Stimulated activated CD8-positive, alpha-beta memory T cell treated with anti-CD3 and anti-CD28 coated beads, Interleukin-15, amount 100 ng/mL, for 48 hours (primary cell): Measurements from ENCODE around the gene SOS1.
A peak's percentile ranks its signal among the peaks of the same experiment; 100 is the strongest.
"Not testable (repeated sequence)": the region's sequence is repeated elsewhere in the genome, so short reads cannot be mapped to it uniquely, and the experiment has no call there.

Experiments used
- DNase-seq, 2 donors: peaks; one replicate each; pipeline ENCODE4 v3.0.0-alpha.2; 2020; ENCODE audit warnings: low read depth in 2 of 2

Gene SOS1

GRCh38 chr2:39099870-39100728, 20.8 kb downstream of the SOS1 start:
- no peak for DNase-seq

GRCh38 chr2:39099310-39099869, 21.5 kb downstream of the SOS1 start:
- no peak for DNase-seq

GRCh38 chr2:39095624-39096023, 25.2 kb downstream of the SOS1 start:
- DNase-seq: no peak

GRCh38 chr2:39094717-39095363, 26.0 kb downstream of the SOS1 start:
- no peak for DNase-seq

GRCh38 chr2:39093218-39093898, 27.5 kb downstream of the SOS1 start:
- no peak for DNase-seq

DNA sequence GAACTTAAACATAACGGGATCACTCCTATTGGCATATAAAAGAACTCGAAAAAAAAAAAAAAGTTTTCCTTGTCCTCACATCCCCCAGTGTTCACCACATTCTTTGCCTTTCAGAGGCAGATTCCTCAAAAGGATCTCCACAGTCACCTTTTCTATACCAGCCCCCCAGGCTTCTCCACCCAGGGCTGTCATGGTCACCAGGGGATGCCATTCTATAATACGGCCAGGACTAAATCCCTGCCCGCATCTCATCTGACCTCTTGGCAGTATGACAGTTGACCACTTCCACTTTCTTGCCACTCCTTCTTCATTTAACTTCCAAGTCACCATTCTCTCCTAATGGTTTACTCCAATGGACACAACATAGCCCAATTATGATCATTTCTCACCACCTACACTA, 29.3 kb downstream of the SOS1 start:
- DNase-seq: no peak

DNA sequence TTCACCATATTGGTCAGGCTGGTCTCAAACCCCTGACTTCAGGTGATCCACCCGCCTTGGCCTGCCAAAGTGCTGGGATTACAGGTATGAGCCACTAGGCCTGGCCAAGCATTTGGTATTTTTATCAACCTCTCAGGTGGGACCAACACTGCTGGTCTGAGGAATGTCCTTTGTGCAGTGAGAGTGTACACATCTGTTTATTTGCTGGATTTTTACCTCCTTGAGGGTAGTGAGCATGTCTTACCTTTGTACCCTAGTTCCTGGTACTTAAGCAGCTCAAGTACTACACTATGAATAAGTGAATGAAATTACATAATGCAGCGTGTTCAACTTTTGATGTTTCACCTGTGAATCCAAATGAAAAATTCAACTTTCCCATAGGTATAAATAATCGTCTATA, 29.8 kb downstream of the SOS1 start:
- DNase-seq: no peak

- DNase-seq: no peak
Measured at GRCh38 chr2:39080152-39080551, 40.7 kb downstream of the SOS1 start.

DNA sequence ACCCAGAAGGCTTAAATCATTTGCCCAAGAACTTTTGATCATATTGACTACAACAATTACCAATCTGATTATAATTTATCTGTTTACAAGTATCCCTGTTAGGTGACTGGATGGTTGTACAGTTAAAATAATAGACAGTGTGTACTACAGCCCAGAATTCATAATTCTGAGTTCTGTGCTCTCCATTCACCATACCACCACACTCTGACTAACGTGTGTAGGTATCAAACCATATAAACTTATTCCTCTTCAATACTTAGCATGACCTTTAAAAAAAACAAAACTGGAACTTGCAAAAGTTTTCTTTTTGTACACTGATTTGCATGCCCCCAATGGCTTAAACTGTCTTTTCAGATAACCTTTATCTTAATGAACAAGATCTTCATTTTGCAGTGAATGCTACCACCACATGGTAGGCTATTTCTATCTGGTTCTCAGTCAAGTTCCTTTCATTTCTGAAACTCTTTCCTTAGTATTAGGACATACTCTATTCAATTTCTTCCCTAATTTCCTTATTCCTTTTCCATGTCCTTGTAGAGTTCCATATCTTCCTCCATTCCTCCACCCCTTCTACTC, 50.9 kb downstream of the SOS1 start:
- no peak for DNase-seq

GRCh38 chr2:39069136-39069515, 51.7 kb downstream of the SOS1 start:
- peak in 1 of 2 donors; percentile 5 for DNase-seq

- DNase-seq: no peak
Measured at GRCh38 chr2:39068299-39069135, 52.3 kb downstream of the SOS1 start.

DNA sequence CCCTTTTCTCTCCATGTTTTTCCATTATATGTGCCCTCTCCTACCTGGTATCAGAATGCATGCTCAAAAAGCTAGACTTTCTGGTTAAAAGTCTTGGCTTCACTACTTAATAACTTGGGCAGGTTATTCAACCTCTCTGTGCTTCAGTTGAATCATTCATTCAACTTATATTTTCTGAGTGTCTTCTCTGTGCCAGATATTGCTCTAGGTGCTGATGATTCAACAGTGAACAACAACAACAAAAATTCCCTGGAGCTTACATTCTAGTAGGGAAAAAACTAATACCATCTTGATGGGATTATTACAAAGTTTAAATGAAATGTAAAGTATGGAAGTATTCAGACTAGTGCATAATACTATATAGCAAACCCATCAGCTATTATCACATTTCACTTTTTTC, 55.2 kb downstream of the SOS1 start:
- no peak for DNase-seq

DNA sequence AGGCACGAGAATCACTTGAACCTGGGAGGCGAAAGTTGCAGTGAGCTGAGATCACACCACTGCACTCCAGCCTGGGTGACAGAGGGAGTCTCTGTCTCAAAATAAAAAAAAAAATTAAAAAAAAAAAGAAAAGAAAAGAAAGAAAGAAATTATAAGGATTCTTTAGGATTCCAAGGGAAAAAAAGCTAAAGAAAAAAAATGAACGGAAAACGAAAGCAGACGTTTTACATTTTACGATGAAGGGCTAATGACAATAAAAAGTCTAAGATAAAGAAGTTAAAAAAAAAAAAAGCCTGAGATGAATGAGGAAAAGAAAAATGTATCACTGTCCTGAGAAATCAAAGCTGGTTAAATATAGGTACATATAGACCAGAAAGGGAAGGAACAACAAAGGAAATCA, 58.5 kb downstream of the SOS1 start:
- no peak for DNase-seq

- DNase-seq: no peak
Measured at GRCh38 chr2:39061280-39061679, 59.6 kb downstream of the SOS1 start.

- DNase-seq: no peak
Measured at GRCh38 chr2:39059366-39059952, 61.4 kb downstream of the SOS1 start.

DNA sequence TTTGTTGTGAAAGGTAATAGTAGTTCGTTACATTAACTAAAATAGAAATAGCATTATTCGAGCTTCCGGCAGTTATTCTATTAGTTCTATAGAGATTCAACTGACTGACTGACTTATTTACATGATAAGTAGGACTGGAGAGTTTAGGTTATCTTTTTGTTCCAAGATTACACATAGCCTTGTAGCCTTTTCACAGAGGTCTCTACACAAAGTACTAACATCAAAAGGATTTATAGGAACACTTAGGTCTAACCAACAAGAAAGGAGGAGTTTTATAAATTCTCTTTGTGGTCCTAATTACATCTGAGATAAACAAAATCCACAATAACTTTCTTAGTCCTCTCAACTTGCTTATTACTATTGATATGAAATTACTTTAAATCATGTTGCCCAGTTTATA, 62.8 kb downstream of the SOS1 start:
- DNase-seq: no peak

DNA sequence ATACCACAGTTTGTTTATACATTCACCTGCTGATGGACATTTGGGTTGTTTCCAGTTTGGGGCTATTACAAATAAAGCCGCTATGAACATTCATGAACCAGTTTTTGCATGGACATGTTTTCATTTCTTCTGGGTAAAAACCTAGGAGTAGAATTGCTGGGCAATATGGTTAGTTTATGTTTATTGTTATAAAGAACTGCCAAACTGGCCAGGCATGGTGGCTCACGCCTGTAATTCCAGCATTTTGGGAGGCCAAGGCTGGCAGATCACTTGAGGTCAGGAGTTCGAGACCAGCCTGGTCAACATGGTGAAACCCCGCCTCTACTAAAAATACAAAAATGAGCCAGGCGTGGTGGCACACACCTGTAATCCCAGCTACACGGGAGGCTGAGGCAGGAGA, 68.2 kb downstream of the SOS1 start:
- not testable (repeated sequence) for DNase-seq

GRCh38 chr2:39050109-39050508, 70.7 kb downstream of the SOS1 start:
- DNase-seq: no peak

DNA sequence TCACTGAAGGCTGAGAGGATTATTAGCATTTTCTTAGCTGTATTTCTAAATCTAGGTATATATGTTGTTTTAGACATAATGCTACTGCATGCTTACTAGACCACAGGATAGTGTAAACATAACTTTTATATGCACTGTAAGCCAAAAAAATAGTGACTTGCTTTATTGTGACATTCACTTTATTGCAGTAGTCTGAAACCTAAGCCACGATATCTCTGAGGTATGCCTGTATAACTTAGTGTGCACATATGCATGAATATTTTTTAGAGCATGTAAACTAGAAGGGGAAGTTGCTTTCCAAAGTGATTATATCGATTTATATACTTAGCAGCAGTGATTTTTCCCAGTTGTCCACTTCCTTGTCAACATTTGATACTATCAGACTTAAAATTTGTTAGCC, 81.8 kb downstream of the SOS1 start:
- DNase-seq: no peak

- DNase-seq: no peak
Measured at GRCh38 chr2:39033980-39034379, 86.9 kb downstream of the SOS1 start.

GRCh38 chr2:39027421-39027820, 93.4 kb downstream of the SOS1 start:
- DNase-seq: no peak
